HepG2 (cell line): Measurements from ENCODE around the gene CCL2. TPM values are rescaled to one million over a fixed set of nuclear protein-coding genes. Genes with fewer than 3 reads are reported as not detected.

Experiments used
- ATAC-seq: fragments of 200-7000 bp; cut with Tn5 transposase; 3 replicates; pipeline ENCODE4 v1.9.1; 2020; ENCODE audit warnings: mild to moderate bottlenecking, moderate library complexity
- BruUV-seq: library from RNA; stranded (reverse); fragments of 400-500 nt; replicated peaks from 2 replicates; lab custom pipeline; 2021; lab: Mats Ljungman, UMichigan
- CTCF ChIA-PET: fragments of 300-600 bp; formaldehyde crosslinking; extraction: SDS; loops from one replicate; lab custom pipeline; 2021; ENCODE audit warnings: low total read pairs, inconsistent platforms, low intra/inter-chr PET ratio; lab: Yijun Ruan, JAX
- POLR2A ChIA-PET: fragments of 350-600 bp; sonication (Branson Sonifier 250); formaldehyde crosslinking; loops from one replicate; lab custom pipeline; 2020; ENCODE audit warnings: antibody characterized with exemption, inconsistent platforms; lab: Yijun Ruan, JAX
- DNase-seq: peaks from one replicate; pipeline ENCODE4 v3.0.0-alpha.2; 2015; ENCODE audit warnings: low spot score
- FAIRE-seq: peaks from 3 replicates; lab custom pipeline; 2011; peaks lifted over from hg19 to GRCh38; lab: Jason Lieb, UNC
- H2AFZ ChIP-seq: one replicate; pipeline ENCODE4 v1.6.1; 2011; ENCODE audit warnings: low read length, inconsistent platforms
- H3K27ac ChIP-seq: fragments of 300-600 bp; 3 replicates; pipeline ENCODE4 v1.8.0; 2011; ENCODE audit warnings: mixed run types, mild to moderate bottlenecking, mixed read lengths, low read length, inconsistent platforms; ENCODE audit not compliant: insufficient read depth; ENCODE audit errors: extremely low read length
- H3K27me3 ChIP-seq, 2 experiments: fragments of 200-600 bp in 1 of 2; 2 replicates in 1 of 2; 3 replicates in 1 of 2; pipeline versions ENCODE4 v1.6.0 to v1.8.0; 2011; ENCODE audit warnings: low read length in 2 of 2, mild to moderate bottlenecking in 2 of 2, moderate library complexity in 2 of 2, inconsistent platforms in 1 of 2; ENCODE audit not compliant: insufficient read depth in 2 of 2, control insufficient read depth in 1 of 2
- H3K36me3 ChIP-seq, 2 experiments: fragments of 200-600 bp in 1 of 2; replicated peaks in 1 of 2; 2 replicates in 1 of 2; 3 replicates in 1 of 2; pipeline versions ENCODE4 v1.5.1 to v1.8.0; 2011; ENCODE audit warnings: low read length in 2 of 2, inconsistent platforms in 1 of 2; ENCODE audit not compliant: insufficient read depth in 2 of 2, control insufficient read depth in 1 of 2
- H3K4me1 ChIP-seq: 2 replicates; pipeline ENCODE4 v1.5.1; 2012; ENCODE audit warnings: low read length, inconsistent platforms; ENCODE audit not compliant: insufficient read depth
- H3K4me2 ChIP-seq: 2 replicates; pipeline ENCODE4 v1.6.0; 2011; ENCODE audit warnings: low read depth, low read length, inconsistent platforms
- H3K4me3 ChIP-seq, 3 experiments: fragments of 200-600 bp in 1 of 3; sonication (generic), shearing (Covaris generic) in 1 of 3; replicated peaks in 1 of 3; 2 replicates each; pipeline ENCODE4 v1.5.1; 2011 to 2016; ENCODE audit warnings: low read length in 3 of 3, inconsistent platforms in 2 of 3, low read depth in 2 of 3, mild to moderate bottlenecking in 2 of 3, control low read depth in 1 of 3, mixed read lengths in 1 of 3; ENCODE audit not compliant: insufficient read depth in 1 of 3
- H3K79me2 ChIP-seq: one replicate; pipeline ENCODE4 v1.6.1; 2011; ENCODE audit warnings: low read length, inconsistent platforms; ENCODE audit not compliant: insufficient read depth
- H3K9ac ChIP-seq: 2 replicates; pipeline ENCODE4 v1.6.0; 2011; ENCODE audit warnings: mild to moderate bottlenecking, low read depth, low read length, inconsistent platforms; ENCODE audit not compliant: insufficient read depth
- H3K9me3 ChIP-seq: 2 replicates; pipeline ENCODE4 v1.5.1; 2012; ENCODE audit warnings: mild to moderate bottlenecking, low read length
- H4K20me1 ChIP-seq: 2 replicates; pipeline ENCODE4 v1.6.0; 2011; ENCODE audit warnings: inconsistent platforms, mild to moderate bottlenecking, low read length, moderate library complexity; ENCODE audit not compliant: insufficient read depth
- ATAD3A ChIP-seq: sonication (generic); formaldehyde crosslinking; IDR thresholded peaks from 2 replicates; pipeline ENCODE4 v1.4.0; 2020; ENCODE audit warnings: missing genetic modification reagents
- CAMTA2 ChIP-seq: sonication (generic); formaldehyde crosslinking; IDR thresholded peaks from 2 replicates; pipeline ENCODE4 v1.4.0; 2020; ENCODE audit warnings: mild to moderate bottlenecking, missing genetic modification reagents, borderline replicate concordance
- CENPT ChIP-seq: sonication (generic); formaldehyde crosslinking; IDR thresholded peaks from 2 replicates; pipeline ENCODE4 v1.8.0; 2022; ENCODE audit warnings: low read depth, mild to moderate bottlenecking, moderate library complexity, missing genetic modification reagents
- HOXA7 ChIP-seq: sonication (generic); formaldehyde crosslinking; IDR thresholded peaks from 2 replicates; pipeline ENCODE4 v1.8.1; 2022; ENCODE audit warnings: mild to moderate bottlenecking, missing genetic modification reagents, moderate library complexity
- MEIS1 ChIP-seq: sonication (generic); formaldehyde crosslinking; IDR thresholded peaks from 2 replicates; pipeline ENCODE4 v1.9.0; 2021; ENCODE audit warnings: mild to moderate bottlenecking, missing genetic modification reagents, moderate library complexity, borderline replicate concordance
- NFE2 ChIP-seq: sonication (generic); formaldehyde crosslinking; IDR thresholded peaks from 2 replicates; pipeline ENCODE4 v1.4.0; 2020; ENCODE audit warnings: missing genetic modification reagents
- NPAS2 ChIP-seq: sonication (generic); formaldehyde crosslinking; IDR thresholded peaks from 2 replicates; pipeline ENCODE4 v1.8.0; 2022; ENCODE audit warnings: mild to moderate bottlenecking, missing genetic modification reagents, borderline replicate concordance
- SAP130 ChIP-seq: IDR thresholded peaks from 2 replicates; pipeline ENCODE4 v1.6.1; 2016; ENCODE audit warnings: low read depth
- SRF ChIP-seq: IDR thresholded peaks from 2 replicates; pipeline ENCODE4 v1.6.1; 2011; ENCODE audit warnings: mild to moderate bottlenecking, low read depth, low read length, moderate library complexity
- ZBTB3 ChIP-seq: sonication (generic); formaldehyde crosslinking; IDR thresholded peaks from 2 replicates; pipeline ENCODE4 v1.4.0; 2020; ENCODE audit warnings: low read depth, mild to moderate bottlenecking, moderate library complexity, missing genetic modification reagents, borderline replicate concordance
- ZFX ChIP-seq: sonication (generic); formaldehyde crosslinking; IDR thresholded peaks from 2 replicates; pipeline ENCODE4 v1.4.0; 2020; ENCODE audit warnings: mild to moderate bottlenecking, low read depth, missing genetic modification reagents, moderate library complexity
- ZNF282 ChIP-seq: fragments of 450-650 bp; IDR thresholded peaks from 2 replicates; pipeline ENCODE4 v1.6.1; 2018; ENCODE audit not compliant: partially characterized antibody
- ZNF446 ChIP-seq: sonication (generic); formaldehyde crosslinking; IDR thresholded peaks from 2 replicates; pipeline ENCODE4 v1.5.0; 2020; ENCODE audit warnings: mild to moderate bottlenecking, missing genetic modification reagents
- ZNF547 ChIP-seq: sonication (generic); formaldehyde crosslinking; IDR thresholded peaks from 2 replicates; pipeline ENCODE4 v1.5.1; 2020; ENCODE audit warnings: mild to moderate bottlenecking, missing genetic modification reagents
- WGBS: methylation state at CpG from one replicate; pipeline ENCODE4 v1.1.6; 2017; ENCODE audit warnings: low lambda C conversion rate; 5-methylcytosine and 5-hydroxymethylcytosine counted together
- in situ Hi-C: cut with HindIII; loops from 2 replicates; pipeline ENCODE4 v1.10.0; 2017; ENCODE audit warnings: low pct_unique_long_range_greater_than_20kb; ENCODE audit not compliant: extremely low pct_ligation_motif_present
- intact Hi-C: fragments of 100-400 bp; cut with micrococcal nuclease; formaldehyde crosslinking; loops from one replicate; pipeline ENCODE4 v1.10.0; 2022; ENCODE audit not compliant: unreplicated experiment
- polyA plus RNA-seq, 8 experiments: library from polyadenylated mRNA; depleted of rRNA in 3 of 8; stranded (reverse) in 7 of 8; unstranded in 1 of 8; fragments of >200 nt; fragmentation: Illumina TruSeq in 4 of 8; extraction: Trizol in 4 of 8; gene quantifications; 2 replicates each; pipeline versions ENCODE4 v1.2.1 to v1.2.3, GENCODE V29; 2011 to 2016; ENCODE audit warnings: low read depth in 4 of 8, missing spikeins in 1 of 8, mixed read lengths in 1 of 8; ENCODE audit not compliant: insufficient read depth in 1 of 8
- total RNA-seq, 5 experiments: library from RNA; depleted of rRNA; stranded (reverse); fragments of >200 nt; fragmentation: Illumina TruSeq; extraction: Trizol; gene quantifications; 2 replicates each; pipeline ENCODE4 v1.2.3, GENCODE V29; 2016; ENCODE audit warnings: low read depth in 1 of 5
- TF ChIP-seq, protein P1 (sequence below): sonication (generic); formaldehyde crosslinking; IDR thresholded peaks from 2 replicates; pipeline ENCODE4 v1.4.0; 2020; ENCODE audit warnings: missing genetic modification reagents
- TF ChIP-seq, protein P2 (sequence below): sonication (generic); formaldehyde crosslinking; IDR thresholded peaks from 2 replicates; pipeline ENCODE4 v1.4.0; 2020; ENCODE audit warnings: missing genetic modification reagents
- TF ChIP-seq, protein P3 (sequence below): sonication (generic); formaldehyde crosslinking; IDR thresholded peaks from 2 replicates; pipeline ENCODE4 v1.4.0; 2020; ENCODE audit warnings: missing genetic modification reagents, borderline replicate concordance
- TF ChIP-seq, protein P4 (sequence below): sonication (generic); formaldehyde crosslinking; IDR thresholded peaks from 2 replicates; pipeline ENCODE4 v1.8.0; 2022; ENCODE audit warnings: mild to moderate bottlenecking, missing genetic modification reagents, moderate library complexity

CCL2 gene
- total and polyA plus RNA-seq, 2 of the 13 experiments (the other 11 are each of a cell fraction or from before 2014, with no cell fraction given): not detected

DNA sequence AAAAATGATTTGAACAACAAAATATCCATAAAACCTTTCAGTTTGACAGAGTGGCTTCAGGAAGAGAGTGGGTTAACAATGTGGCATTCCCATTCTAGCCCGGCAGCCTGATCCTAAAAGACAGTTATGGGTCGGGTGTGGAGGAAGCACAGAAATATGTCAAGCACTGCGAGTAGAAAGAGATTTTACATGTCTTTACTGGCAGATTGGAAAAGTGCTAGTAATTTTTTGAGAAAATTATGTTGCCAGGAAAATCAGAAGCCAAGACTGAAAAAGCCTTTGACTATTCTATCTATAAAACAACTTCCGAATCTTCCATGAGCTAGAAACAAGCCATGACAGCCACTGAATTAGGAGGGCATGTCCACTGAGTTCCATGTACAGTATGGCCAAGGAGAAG, 5.8 kb downstream of the CCL2 start:
- no peak for FAIRE-seq
- BruUV-seq: no TSS peak
- TF ChIP-seq, protein P1, sequence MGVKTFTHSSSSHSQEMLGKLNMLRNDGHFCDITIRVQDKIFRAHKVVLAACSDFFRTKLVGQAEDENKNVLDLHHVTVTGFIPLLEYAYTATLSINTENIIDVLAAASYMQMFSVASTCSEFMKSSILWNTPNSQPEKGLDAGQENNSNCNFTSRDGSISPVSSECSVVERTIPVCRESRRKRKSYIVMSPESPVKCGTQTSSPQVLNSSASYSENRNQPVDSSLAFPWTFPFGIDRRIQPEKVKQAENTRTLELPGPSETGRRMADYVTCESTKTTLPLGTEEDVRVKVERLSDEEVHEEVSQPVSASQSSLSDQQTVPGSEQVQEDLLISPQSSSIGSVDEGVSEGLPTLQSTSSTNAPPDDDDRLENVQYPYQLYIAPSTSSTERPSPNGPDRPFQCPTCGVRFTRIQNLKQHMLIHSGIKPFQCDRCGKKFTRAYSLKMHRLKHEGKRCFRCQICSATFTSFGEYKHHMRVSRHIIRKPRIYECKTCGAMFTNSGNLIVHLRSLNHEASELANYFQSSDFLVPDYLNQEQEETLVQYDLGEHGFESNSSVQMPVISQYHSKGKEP: no peak
- no peak for TF ChIP-seq ATAD3A (CRISPR knock-in tag)
- no peak for TF ChIP-seq ZNF282
- no peak for TF ChIP-seq SRF
- TF ChIP-seq ZNF547 (CRISPR knock-in tag): no peak
- TF ChIP-seq, protein P2, sequence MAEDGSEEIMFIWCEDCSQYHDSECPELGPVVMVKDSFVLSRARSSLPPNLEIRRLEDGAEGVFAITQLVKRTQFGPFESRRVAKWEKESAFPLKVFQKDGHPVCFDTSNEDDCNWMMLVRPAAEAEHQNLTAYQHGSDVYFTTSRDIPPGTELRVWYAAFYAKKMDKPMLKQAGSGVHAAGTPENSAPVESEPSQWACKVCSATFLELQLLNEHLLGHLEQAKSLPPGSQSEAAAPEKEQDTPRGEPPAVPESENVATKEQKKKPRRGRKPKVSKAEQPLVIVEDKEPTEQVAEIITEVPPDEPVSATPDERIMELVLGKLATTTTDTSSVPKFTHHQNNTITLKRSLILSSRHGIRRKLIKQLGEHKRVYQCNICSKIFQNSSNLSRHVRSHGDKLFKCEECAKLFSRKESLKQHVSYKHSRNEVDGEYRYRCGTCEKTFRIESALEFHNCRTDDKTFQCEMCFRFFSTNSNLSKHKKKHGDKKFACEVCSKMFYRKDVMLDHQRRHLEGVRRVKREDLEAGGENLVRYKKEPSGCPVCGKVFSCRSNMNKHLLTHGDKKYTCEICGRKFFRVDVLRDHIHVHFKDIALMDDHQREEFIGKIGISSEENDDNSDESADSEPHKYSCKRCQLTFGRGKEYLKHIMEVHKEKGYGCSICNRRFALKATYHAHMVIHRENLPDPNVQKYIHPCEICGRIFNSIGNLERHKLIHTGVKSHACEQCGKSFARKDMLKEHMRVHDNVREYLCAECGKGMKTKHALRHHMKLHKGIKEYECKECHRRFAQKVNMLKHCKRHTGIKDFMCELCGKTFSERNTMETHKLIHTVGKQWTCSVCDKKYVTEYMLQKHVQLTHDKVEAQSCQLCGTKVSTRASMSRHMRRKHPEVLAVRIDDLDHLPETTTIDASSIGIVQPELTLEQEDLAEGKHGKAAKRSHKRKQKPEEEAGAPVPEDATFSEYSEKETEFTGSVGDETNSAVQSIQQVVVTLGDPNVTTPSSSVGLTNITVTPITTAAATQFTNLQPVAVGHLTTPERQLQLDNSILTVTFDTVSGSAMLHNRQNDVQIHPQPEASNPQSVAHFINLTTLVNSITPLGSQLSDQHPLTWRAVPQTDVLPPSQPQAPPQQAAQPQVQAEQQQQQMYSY (CRISPR knock-in tag): no peak
- no peak for TF ChIP-seq CAMTA2
- no peak for TF ChIP-seq MEIS1 (CRISPR knock-in tag)
- no peak for TF ChIP-seq CENPT (CRISPR knock-in tag)
- TF ChIP-seq NPAS2 (CRISPR knock-in tag): no peak
- TF ChIP-seq ZNF446 (CRISPR knock-in tag): no peak
- TF ChIP-seq ZBTB3 (CRISPR knock-in tag): no peak
- TF ChIP-seq, protein P3, sequence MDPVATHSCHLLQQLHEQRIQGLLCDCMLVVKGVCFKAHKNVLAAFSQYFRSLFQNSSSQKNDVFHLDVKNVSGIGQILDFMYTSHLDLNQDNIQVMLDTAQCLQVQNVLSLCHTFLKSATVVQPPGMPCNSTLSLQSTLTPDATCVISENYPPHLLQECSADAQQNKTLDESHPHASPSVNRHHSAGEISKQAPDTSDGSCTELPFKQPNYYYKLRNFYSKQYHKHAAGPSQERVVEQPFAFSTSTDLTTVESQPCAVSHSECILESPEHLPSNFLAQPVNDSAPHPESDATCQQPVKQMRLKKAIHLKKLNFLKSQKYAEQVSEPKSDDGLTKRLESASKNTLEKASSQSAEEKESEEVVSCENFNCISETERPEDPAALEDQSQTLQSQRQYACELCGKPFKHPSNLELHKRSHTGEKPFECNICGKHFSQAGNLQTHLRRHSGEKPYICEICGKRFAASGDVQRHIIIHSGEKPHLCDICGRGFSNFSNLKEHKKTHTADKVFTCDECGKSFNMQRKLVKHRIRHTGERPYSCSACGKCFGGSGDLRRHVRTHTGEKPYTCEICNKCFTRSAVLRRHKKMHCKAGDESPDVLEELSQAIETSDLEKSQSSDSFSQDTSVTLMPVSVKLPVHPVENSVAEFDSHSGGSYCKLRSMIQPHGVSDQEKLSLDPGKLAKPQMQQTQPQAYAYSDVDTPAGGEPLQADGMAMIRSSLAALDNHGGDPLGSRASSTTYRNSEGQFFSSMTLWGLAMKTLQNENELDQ (CRISPR knock-in tag): no peak
- no peak for TF ChIP-seq NFE2 (CRISPR knock-in tag)
- no peak for TF ChIP-seq ZFX (CRISPR knock-in tag)
- TF ChIP-seq HOXA7 (CRISPR knock-in tag): no peak
- TF ChIP-seq, protein P4, sequence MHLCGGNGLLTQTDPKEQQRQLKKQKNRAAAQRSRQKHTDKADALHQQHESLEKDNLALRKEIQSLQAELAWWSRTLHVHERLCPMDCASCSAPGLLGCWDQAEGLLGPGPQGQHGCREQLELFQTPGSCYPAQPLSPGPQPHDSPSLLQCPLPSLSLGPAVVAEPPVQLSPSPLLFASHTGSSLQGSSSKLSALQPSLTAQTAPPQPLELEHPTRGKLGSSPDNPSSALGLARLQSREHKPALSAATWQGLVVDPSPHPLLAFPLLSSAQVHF (CRISPR knock-in tag): no peak
- no peak for TF ChIP-seq SAP130 (CRISPR knock-in tag)

More for the DNA sequence above, 5.8 kb downstream of the CCL2 start:
- intact Hi-C loops (no loop called here), in situ Hi-C loops (no loop called here)
- Histone ChIP-seq H3K9me3 (no peaks in the 10 kb centered on the region), H3K4me3 (no peak overlapping the region), H3K27me3 (no peaks in the 10 kb centered on the region), H3K4me1 (no peaks in the 10 kb centered on the region), H3K4me2 (no peak overlapping the region), H4K20me1 (no peaks in the 10 kb centered on the region), H2AFZ (no peak overlapping the region), H3K36me3 (no peaks in the 10 kb centered on the region), H3K79me2 (no peaks in the 10 kb centered on the region), H3K9ac (no peak overlapping the region), H3K27ac (no peak overlapping the region)
- CTCF ChIA-PET: no interaction called here
- DNase-seq: no peak
- ATAC-seq: no peak
- WGBS: 15% methylated on average over 4 of the region's 4 CpGs
- POLR2A ChIA-PET: no interaction called here
